Suppressor macrophage (primary cell): ENCODE measurements around the gene TDRD1.

Experiments used
- DNase-seq, 4 experiments: peaks; one replicate each; pipeline ENCODE4 v3.0.0-alpha.2; 2020 to 2022

Gene TDRD1

GRCh38 chr10:114271075-114271778 lies 92.1 kb downstream of the TDRD1 start:
- no peak for DNase-seq

GRCh38 chr10:114271779-114272167 lies 92.6 kb downstream of the TDRD1 start:
- DNase-seq, result no peak

DNA sequence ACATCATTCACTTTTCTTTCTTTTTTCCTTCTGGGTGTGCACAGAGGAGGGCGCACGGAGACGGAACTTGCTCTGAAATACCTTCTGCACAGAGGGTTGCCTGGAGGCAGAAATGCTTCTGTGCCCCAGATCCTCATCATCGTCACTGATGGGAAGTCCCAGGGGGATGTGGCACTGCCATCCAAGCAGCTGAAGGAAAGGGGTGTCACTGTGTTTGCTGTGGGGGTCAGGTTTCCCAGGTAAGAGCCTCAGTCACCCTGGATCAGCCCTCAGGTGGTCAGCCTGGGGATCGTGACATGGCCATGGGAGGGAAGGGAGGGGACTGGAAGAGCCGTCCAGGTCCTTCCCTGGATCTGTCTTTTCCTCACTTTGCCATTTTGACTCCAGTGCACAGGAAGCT lies 93.5 kb downstream of the TDRD1 start:
- DNase-seq, result no peak

DNA sequence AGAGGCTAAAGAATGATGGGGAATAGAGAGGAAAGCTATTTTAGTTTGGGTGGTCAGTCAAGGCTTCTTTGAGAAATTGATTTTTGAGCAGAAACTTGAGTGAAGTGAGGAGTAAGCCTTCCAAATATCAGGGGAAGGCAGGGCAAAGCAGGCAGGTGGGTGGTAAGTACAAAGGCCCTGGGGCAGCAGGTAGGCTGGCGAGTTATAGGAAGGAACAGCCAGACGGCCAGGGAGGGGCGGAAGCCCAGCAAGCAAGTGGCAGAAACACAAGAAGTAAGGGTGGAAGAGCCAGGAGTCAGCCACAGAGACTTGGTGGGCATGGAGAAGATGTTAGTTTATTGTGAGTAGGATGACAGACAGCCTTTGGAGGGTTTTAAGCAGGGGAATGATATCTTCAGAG lies 94.8 kb downstream of the TDRD1 start:
- DNase-seq, result no peak

GRCh38 chr10:114274616-114275453 lies 95.7 kb downstream of the TDRD1 start:
- no peak for DNase-seq

GRCh38 chr10:114276066-114276465 lies 96.9 kb downstream of the TDRD1 start:
- no peak for DNase-seq

DNA sequence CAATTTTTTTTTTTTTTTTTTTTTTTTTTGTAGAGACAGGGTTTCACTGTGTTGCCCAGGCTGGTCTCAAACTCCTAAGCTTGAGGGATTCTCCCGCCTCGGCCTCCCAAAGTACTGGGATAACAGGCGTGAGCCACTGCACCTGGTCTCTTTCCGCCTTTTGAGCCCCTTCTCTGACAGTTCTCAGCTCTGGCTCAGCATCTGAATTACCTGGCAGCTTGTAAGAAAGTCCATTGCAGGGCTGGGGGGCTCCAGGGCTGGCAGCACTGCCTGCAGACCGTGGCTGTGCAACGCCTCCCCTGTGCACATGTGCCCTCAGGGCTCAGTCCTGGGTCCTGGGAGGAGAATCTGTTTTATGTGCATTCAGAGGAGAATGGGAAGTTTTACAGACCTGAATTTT lies 97.5 kb downstream of the TDRD1 start:
- no peak for DNase-seq

DNA sequence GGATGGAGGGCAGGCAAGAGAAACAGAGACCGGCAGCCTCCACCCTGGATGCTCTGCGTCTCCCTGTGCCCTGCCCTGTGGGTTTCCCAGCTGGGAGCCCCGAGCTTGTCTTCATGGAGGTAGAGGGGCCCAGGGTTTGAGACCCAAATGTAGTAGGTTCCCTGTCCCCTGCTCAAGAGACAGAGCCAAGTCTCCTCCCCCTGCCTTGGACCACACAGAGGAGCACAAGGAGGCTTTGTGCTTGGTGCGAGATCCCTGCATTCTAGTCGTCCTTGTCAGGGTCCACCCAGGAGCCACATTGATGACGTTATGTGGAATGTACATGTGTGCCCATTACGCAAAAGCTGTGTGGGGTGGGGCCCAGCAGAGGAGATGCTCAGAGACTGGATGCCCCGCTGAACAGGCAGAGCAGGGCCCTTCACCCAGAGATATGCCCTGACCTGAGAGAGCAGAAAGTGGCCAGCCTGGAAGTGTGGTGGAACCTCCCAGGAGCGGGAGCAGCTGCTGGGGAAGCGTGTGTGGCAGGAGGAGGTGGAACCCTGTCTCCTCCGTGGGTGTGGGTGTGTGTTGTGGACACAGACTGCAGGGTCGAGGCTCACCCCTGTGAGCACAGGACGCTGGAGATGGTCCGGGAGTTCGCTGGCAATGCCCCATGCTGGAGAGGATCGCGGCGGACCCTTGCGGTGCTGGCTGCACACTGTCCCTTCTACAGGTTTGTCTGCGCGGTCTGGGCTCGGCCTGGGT lies 99.2 kb downstream of the TDRD1 start:
- no peak for DNase-seq

DNA sequence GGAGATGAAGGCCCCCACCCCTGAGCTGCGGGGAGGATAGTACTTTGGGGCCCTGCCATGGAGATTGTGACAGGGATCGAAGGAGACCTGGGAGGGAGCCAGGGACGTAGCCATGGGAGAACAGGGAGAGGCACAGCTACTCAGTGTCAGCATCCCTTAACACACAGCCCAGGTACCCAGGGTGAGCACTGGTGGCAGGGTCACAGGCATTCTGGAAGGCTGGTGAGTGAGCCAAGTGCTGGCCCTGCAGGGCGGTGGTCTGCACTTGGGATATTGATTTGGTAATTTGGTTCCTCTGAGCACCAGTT lies 99.7 kb downstream of the TDRD1 start:
- DNase-seq, result no peak

DNA sequence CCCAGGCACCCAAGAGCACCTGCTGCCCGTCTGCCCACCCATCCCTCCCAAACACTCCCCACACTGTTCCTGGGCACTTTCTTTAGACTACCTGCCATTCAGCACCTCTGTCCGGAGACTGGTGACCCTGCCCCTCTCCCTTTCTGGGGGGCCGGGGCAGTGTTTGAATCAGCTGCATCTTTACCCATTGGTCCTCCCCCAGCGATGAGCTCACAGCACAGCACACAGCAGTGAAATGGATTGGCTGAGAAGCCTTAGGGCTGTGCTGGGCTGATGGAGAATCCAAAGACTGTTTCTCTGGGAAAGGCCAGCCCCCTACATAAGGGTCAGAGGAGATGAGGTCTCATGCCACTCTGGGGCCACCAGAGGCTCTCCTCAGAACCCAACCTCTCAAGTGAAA lies 100.1 kb downstream of the TDRD1 start:
- no peak for DNase-seq

GRCh38 chr10:114279901-114280644 lies 100.9 kb downstream of the TDRD1 start:
- no peak for DNase-seq

- no peak for DNase-seq
These were observed 101.9 kb downstream of the TDRD1 start for GRCh38 chr10:114281006-114281405.

- no peak for DNase-seq
These were observed 102.3 kb downstream of the TDRD1 start for GRCh38 chr10:114281461-114281860.
